ENCODE data around the gene NCOA1. TPM values are rescaled to one million over a fixed set of nuclear protein-coding genes. Genes with fewer than 3 reads are reported as not detected.

Gene NCOA1
- total and polyA plus RNA-seq, 2 donors (not counting 3 experiments of a cell fraction or from before 2014, with no cell fraction given), result 11.4 to 14.1 TPM

GRCh38 chr2:24632172-24632571 is 141.1 kb downstream of the NCOA1 start:
- H2AFZ ChIP-seq (ENCODE audit: low read depth, low read length), result no peak overlapping the region
- no peaks in the 10 kb centered on the region for H4K20me1 ChIP-seq (replicated peaks; ENCODE audit: control insufficient read depth, extremely low read depth, insufficient read depth, low read length)
- no peaks in the 10 kb centered on the region for H3K4me1 ChIP-seq (ENCODE audit: control insufficient read depth, extremely low read depth, insufficient read depth, low read length)
- intact Hi-C loops (cut with micrococcal nuclease) (no loop called here), dilution Hi-C loops (cut with MboI; ENCODE audit: extremely low pct_ligation_motif_present, low sequenced_read_pairs) (no loop called here)
- no peak overlapping the region for H3K4me3 ChIP-seq (replicated peaks in 1 of 3; ENCODE audit: insufficient read depth in 1 of 3, low read depth in 1 of 3, low read length in 3 of 3)
- no peak for TF ChIP-seq JUN (IDR thresholded peaks at IDR 0.05; ENCODE audit: borderline replicate concordance, insufficient read depth, insufficient read length, low read depth)
- no peak for TF ChIP-seq EZH2 (IDR thresholded peaks at IDR 0.05; ENCODE audit: borderline replicate concordance, low read depth, low read length, severe bottlenecking)
- TF ChIP-seq GATA2 (IDR thresholded peaks at IDR 0.05; ENCODE audit: insufficient read depth, insufficient read length, low read depth, low read length), result no peak
- no peak for TF ChIP-seq MYC (IDR thresholded peaks at IDR 0.05; ENCODE audit: low read depth, low read length)
- POLR2A ChIA-PET, result no interaction called here
- FAIRE-seq, result no peak
- no peak overlapping the region for H3K9ac ChIP-seq (replicated peaks; ENCODE audit: extremely low read depth, insufficient read depth, low read length)
- no peaks in the 10 kb centered on the region for H3K9me1 ChIP-seq (replicated peaks; ENCODE audit: control insufficient read depth, extremely low read depth, insufficient read depth, low read length)
- DNase-seq (ENCODE audit: low read depth, low spot score), result no peak
- no peaks in the 10 kb centered on the region for H3K36me3 ChIP-seq (ENCODE audit: control insufficient read depth in 2 of 2, extremely low read depth in 1 of 2, insufficient read depth in 2 of 2, low read length in 2 of 2)
- H3K27me3 ChIP-seq (ENCODE audit: control insufficient read depth in 2 of 2, insufficient read depth in 2 of 2, low read length in 2 of 2), result no peaks in the 10 kb centered on the region
- H3K9me3 ChIP-seq (replicated peaks; ENCODE audit: control insufficient read depth, insufficient read depth, low read length), result no peaks in the 10 kb centered on the region
- no peaks in the 10 kb centered on the region for H3K79me2 ChIP-seq (ENCODE audit: control insufficient read depth, insufficient read depth, low read length)
- BruUV-seq (replicated peaks), result no TSS peak
- CTCF ChIA-PET, result no interaction called here
- no peak overlapping the region for H3K4me2 ChIP-seq (ENCODE audit: insufficient read depth, low read length)
- H3K27ac ChIP-seq (ENCODE audit: insufficient read depth, low read depth, low read length), result no peak overlapping the region

- dilution Hi-C loops (cut with MboI; ENCODE audit: extremely low pct_ligation_motif_present, low sequenced_read_pairs) (no loop called here), intact Hi-C loops (cut with micrococcal nuclease) (no loop called here)
- no peaks in the 10 kb centered on the region for H3K9me1 ChIP-seq (replicated peaks; ENCODE audit: control insufficient read depth, extremely low read depth, insufficient read depth, low read length)
- H2AFZ ChIP-seq (ENCODE audit: low read depth, low read length), result no peak overlapping the region
- TF ChIP-seq MYC (IDR thresholded peaks at IDR 0.05; ENCODE audit: low read depth, low read length), result no peak
- no peak for TF ChIP-seq MAX (IDR thresholded peaks at IDR 0.05; ENCODE audit: insufficient read depth, insufficient read length)
- TF ChIP-seq CTCF (IDR thresholded peaks at IDR 0.05; ENCODE audit: extremely low read depth in 1 of 2, insufficient read depth in 1 of 2, low read depth in 1 of 2, low read length in 2 of 2), result no peak
- no peak for TF ChIP-seq EZH2 (IDR thresholded peaks at IDR 0.05; ENCODE audit: borderline replicate concordance, low read depth, low read length, severe bottlenecking)
- TF ChIP-seq POLR2AphosphoS5 (IDR thresholded peaks at IDR 0.05; ENCODE audit: insufficient read depth, low read depth, low read length), result no peak
- TF ChIP-seq JUN (IDR thresholded peaks at IDR 0.05; ENCODE audit: borderline replicate concordance, insufficient read depth, insufficient read length, low read depth), result no peak
- no peak for TF ChIP-seq POLR2A (IDR thresholded peaks at IDR 0.05; ENCODE audit: low read depth, low read length)
- no peak for TF ChIP-seq GATA2 (IDR thresholded peaks at IDR 0.05; ENCODE audit: insufficient read depth, insufficient read length, low read depth, low read length)
- TF ChIP-seq FOS (IDR thresholded peaks at IDR 0.05; ENCODE audit: borderline replicate concordance, insufficient read depth, low read length), result no peak
- ChIA-PET POLR2A (no interaction called here), CTCF (no interaction called here)
- DNase-seq (ENCODE audit: low read depth, low spot score) (no peak), FAIRE-seq (no peak)
- no peaks in the 10 kb centered on the region for H3K27me3 ChIP-seq (ENCODE audit: control insufficient read depth in 2 of 2, insufficient read depth in 2 of 2, low read length in 2 of 2)
- no peaks in the 10 kb centered on the region for H3K9me3 ChIP-seq (replicated peaks; ENCODE audit: control insufficient read depth, insufficient read depth, low read length)
- H3K9ac ChIP-seq (replicated peaks; ENCODE audit: extremely low read depth, insufficient read depth, low read length), result no peak overlapping the region
- no peak overlapping the region for H3K27ac ChIP-seq (ENCODE audit: insufficient read depth, low read depth, low read length)
- no peaks in the 10 kb centered on the region for H3K79me2 ChIP-seq (ENCODE audit: control insufficient read depth, insufficient read depth, low read length)
- BruUV-seq (replicated peaks), result no TSS peak
- no peak overlapping the region for H3K4me2 ChIP-seq (ENCODE audit: insufficient read depth, low read length)
- H3K4me1 ChIP-seq (ENCODE audit: control insufficient read depth, extremely low read depth, insufficient read depth, low read length), result no peaks in the 10 kb centered on the region
- no peaks in the 10 kb centered on the region for H3K36me3 ChIP-seq (ENCODE audit: control insufficient read depth in 2 of 2, extremely low read depth in 1 of 2, insufficient read depth in 2 of 2, low read length in 2 of 2)
- no peak overlapping the region for H3K4me3 ChIP-seq (replicated peaks in 1 of 3; ENCODE audit: insufficient read depth in 1 of 3, low read depth in 1 of 3, low read length in 3 of 3)
- H4K20me1 ChIP-seq (replicated peaks; ENCODE audit: control insufficient read depth, extremely low read depth, insufficient read depth, low read length), result no peaks in the 10 kb centered on the region
These were observed 144.1 kb downstream of the NCOA1 start for GRCh38 chr2:24635181-24635580.

Data from endothelial cell of umbilical vein (primary cell).